HG03066 (cell line): ENCODE results near the gene XCL2.
A peak's percentile ranks its signal among the peaks of the same experiment; 100 is the strongest.
"Not testable (repeated sequence)": the region's sequence is repeated elsewhere in the genome, so short reads cannot be mapped to it uniquely, and the experiment has no call there.

Experiments
- ATAC-seq: cut with Tn5 transposase; IDR thresholded peaks from one replicate; pipeline ENCODE4 v1.9.1; 2021; ENCODE audit warnings: low read depth; ENCODE audit not compliant: unreplicated experiment

Gene XCL2

DNA sequence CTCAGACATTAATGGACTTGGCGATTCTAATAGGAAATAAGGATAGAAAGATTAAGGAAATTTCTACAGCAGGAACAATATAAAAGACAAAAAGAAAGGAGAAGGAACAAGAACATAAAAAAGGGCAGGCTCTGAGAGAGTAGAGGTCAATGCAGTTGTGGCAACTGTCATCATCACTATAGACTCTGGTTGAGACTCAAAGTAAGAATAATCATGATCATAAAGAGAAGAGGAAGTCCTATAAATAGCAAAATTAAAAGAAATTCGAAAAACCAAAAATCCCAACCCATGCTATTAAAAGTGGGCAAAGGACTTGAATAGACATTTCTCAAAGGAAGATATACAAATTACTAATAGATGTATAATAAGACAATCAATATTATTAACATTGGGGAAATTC, 18.2 kb upstream of the XCL2 start:
- no peak for ATAC-seq

DNA sequence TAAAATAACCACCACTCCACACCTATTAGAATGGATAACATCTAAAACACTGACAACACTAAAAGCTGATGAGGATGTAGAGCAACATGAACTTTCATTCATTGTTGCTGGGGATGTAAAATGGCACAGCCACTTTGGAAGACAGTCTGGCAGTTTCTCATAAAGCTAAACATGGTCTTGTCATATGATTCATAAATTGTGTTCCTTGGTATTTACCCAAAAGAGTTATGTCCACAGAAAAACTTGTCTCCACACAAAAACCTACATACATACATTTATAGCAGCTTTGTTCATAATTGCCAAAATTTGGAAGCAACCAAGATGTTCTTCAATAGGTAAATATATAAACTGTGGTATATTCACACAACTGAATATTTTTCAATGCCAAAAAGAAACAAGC, 16.6 kb upstream of the XCL2 start:
- ATAC-seq = no peak

DNA sequence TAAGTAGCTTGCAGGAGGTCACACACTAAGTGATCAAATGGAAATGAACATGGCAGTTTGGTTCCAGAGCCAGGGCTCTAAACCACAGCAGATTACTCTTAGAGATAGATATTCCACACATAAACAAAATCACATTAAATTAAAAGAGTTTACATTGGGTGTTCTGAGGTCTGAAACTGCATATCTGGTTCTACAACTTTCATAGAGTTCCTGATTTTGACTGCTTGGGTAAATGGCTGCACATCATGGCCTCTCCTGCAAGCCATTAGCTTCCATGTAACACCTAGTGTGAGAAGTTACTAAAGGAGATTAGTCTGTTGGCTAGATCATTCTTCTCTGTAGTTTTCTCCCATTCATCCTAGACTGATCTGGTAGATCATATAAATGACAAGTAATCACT, 12.8 kb upstream of the XCL2 start:
- no peak for ATAC-seq

DNA sequence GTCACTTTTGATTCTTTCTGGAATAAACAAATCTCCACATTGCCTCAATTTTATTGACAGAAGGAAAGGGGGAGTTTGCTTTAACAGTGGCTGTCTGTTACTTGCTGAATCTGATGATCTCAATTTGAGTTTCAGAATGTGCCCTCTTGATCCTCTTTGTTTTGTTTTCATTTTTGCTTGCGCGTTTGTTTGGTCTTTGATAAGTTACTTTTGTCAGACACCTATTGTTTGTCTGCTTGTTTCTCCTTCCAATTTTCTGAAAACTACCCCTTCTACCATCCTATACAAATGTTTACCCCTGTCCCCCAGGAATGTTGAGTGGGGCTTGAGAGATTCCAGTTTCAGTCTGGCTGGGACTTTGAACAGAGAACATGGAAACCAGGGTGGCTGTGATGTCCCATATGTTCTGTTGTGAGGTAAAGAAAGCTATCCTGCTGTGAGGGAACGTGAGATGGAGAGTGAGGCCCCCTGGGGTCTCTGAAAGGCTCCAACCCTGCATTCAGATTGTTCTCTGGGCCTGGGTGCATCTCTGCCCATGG, 11.8 kb upstream of the XCL2 start:
- ATAC-seq = no peak

DNA sequence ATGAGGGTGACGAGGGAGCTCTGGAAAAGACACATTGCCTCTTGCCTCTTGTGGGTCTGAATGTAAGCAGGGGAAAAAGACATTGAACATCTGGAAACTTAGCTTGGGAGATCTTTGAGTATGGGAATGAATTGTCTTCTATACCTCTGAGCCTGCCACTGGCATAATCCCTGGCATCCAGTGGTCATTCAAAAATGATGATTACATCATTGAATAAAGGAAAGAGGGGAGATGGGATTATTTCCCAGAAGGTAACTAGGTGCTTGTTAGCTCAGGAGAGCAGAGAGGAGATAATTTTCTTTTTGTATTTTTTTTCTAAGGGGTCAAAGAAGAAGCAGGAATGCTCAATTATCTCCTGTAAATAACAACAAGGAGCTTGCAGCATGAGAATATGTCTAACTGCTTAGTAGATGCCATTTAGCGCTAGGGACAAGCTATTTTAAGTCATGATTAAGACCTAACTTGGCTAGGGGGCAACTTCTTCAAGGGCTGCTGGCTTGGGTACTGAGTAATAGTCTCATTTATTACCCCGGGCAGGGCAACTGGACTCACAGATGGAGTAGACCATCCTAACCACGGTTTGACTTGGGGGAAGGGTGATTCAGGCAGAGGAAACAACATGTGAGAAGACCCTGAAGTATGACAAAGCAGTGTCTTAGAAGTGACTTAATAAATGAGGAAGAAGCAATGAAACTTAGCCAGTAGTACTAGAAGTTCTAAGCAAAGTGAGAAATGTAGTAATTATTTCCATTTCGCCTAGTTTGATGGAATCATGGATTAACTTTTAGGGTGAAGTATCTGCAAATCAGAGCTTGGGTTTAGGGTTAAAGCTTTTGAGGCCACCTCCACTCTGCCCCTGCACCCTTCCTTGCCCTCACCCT, 11.0 kb upstream of the XCL2 start:
- ATAC-seq = no peak

DNA sequence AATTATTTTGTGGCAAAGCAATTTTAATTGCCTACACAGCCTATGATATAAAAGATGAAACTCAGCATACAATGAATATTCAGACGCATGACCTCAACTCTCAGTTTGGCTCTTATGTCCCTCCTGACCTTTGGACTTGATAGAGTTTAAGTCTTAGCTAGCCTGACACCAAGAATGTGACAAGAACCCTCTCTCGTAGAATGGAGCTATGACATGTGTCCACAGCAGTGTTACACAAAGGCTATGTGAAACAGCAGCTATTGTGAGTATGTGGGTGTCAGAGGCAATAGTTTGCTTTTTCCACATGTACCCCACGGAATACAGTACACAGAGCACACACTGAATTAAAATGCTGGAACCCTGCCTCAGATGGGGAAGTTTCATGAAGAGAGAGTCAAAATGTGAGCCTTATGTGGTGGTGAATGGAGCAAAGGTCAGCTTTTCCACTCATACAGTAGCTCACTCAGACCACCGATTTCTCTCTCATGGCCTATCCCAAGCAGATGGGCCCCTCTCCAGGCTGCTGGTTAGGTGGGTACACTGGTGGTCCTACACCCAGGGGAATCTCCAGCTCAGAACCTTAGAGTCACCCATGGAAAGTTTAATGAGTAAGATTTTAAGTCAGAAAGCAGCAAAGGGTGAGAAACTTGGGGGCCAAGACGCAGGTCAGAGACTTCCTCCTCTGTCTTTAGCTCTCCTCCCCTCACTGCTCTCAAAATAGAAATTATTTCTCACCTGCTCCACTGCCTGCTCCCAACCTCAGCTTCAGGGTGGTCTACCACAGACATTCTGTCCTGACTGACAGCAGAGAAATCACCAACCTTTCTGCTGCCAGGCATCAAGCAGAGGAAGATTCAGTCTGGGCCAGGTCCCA, 10.1 kb upstream of the XCL2 start:
- peak; percentile 62 for ATAC-seq

DNA sequence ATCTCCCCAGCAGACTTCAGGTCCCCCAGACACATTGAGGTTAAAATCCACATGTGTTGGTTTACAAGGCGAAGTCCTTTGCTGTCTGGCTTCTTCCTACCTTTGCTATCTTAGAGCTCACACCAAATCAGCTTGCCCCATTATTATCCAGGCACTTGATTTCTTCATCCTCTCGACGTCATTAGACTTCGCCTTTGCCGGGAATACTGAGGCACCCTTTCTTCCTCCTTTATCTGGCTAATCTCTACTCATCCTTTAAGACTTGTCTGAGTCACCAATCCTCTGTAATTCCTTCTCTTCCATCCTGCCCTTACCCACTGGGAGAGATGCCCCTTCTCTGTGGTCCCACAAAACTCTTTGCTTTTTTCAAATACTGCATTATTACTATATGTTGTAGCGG, 9.2 kb upstream of the XCL2 start:
- no peak for ATAC-seq

DNA sequence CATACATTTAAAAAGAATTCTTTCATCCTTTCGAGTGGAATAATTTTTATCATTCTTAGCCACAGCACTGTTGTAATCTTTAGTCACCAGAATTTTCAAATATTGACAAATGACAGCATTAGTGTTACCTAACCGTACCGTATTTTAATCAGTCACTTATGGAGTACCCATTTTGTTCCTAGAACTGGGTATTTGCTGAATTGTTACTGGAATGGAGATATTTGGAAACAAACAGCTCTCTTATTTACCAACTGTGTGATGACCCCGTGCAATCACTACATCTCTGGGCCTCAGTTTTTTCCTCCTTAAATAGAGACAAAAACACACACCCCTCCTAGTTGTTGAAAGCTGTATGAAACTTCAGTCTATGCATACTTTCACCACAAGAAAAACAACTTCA, 7.9 kb upstream of the XCL2 start:
- ATAC-seq = no peak

DNA sequence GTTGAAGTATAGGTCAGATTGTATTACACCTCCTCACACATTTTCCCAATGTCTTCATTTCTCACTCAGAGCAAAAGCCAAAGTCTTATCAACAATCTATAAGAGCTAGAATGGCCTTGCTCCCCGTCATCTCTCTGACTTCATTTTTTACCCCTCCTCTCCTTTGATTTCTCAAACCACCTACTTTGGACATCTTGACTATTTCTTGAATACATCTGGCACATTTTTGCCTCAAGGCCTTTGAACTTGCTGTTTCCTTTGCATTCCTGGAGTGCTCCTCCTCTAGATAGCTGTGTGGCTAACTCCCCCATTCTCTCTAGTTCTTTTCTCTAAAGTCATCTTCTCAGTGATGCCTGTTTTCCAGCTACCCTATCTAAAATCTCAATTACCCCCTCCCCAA, 7.2 kb upstream of the XCL2 start:
- no peak for ATAC-seq

DNA sequence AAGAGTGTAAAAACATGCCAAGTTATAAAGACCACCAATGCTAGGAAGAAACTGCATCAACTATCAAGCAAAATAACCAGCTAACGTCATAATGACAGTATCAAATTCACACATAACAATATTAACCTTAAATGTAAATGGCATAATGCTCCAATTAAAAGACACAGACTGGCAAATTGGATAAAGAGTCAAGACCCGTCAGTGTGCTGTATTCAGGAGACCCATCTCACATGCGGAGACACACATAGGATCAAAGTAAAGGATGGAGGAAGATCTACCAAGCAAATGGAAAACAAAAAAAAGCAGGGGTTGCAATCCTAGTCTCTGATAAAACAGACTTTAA, 2.7 kb upstream of the XCL2 start:
- ATAC-seq = not testable (repeated sequence)

DNA sequence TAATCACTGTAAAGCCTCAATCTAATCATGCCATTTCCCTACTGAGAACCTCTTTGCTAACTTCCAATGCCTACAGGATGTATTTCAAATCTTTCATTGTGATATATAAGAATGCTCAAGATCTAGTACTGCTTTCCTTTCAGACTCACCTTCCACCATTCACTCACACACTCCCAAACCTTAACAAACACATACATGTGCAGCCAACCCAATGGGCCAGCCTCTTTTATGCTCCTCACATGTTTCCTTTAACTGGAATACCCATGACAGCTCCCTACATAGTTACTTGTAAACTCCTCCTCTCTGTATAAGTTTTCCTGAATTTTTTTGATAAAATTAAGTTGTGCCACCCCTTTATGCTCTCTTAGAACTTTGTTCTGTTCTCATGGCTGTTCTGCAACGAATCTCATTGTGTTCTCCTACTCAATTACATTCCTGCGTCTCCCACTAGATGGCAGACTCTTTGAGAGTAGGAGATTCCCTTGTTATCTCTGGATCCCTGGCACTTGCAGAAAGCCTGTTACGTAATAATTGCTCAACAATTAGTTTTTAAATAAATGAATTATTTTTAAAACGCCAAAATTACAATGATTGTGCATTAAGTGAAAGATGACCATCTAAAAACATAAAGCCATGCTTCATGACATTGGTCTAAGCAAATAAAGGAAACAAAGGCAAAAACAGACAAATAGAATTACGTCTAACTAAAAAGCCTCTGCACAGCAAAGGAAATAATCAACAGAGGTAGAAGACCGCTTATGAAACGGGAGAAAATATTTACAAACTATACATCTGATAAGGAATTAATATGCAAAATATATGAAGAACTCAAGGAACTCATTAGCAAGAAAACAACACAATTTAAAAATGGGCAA, 2.1 kb upstream of the XCL2 start:
- not testable (repeated sequence) for ATAC-seq

DNA sequence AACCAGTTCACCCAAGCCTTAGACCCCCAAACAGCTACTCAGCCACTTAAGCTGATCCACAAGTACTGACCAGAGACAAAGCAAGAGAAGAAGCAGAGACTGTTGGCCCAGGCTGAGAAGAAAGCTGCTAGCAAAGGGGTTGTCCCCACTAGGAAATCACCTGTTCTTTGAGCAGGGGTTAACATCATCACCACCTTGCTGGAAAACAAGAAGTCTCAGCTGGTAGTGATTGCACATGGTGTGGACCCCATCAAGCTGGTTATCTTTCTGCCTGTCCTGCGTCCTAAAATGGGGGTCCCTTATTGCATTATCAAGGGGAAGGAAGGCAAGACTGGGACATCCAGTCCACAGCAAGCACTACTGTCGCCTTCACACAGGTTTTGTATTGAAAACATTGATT, 819 bp downstream of the XCL2 start:
- not testable (repeated sequence) for ATAC-seq

DNA sequence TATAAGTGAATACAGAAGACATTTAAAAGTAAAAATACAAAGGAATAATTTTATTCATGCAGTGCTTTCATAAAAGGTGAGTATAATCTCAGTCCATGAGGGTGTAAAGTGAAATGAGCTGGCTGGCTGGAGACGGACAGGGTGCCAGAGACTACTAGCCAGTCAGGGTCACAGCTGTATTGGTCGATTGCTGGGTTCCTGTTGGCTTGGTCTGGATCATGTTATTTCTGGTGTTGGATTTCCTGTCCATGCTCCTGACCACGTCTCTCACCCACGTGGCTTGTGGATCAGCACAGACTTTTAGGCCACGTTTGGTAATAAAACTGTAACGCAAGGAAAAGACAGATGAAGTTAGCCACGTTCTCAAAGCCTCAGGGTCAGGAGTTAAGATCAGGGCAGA, 3.0 kb downstream of the XCL2 start:
- ATAC-seq = not testable (repeated sequence)

DNA sequence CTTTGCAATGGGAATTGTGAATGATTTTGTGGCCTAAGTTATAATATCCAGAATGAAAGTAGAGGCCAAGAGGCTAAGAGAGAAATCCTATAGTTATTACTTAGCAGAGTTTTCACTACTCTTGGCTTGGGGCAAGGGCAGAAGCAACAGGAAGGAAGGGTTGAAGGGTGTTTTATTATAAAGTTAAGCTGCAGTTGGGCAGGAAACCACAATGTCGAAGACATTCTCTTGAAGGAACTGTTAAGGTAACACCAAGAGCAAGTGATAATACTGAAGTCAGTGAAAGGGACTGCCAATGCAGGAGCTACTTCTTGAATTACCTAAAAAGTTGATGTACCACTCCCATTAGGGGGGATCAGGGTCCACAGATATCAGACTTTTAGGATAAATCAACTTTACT, 8.3 kb downstream of the XCL2 start:
- ATAC-seq = peak; percentile 82

DNA sequence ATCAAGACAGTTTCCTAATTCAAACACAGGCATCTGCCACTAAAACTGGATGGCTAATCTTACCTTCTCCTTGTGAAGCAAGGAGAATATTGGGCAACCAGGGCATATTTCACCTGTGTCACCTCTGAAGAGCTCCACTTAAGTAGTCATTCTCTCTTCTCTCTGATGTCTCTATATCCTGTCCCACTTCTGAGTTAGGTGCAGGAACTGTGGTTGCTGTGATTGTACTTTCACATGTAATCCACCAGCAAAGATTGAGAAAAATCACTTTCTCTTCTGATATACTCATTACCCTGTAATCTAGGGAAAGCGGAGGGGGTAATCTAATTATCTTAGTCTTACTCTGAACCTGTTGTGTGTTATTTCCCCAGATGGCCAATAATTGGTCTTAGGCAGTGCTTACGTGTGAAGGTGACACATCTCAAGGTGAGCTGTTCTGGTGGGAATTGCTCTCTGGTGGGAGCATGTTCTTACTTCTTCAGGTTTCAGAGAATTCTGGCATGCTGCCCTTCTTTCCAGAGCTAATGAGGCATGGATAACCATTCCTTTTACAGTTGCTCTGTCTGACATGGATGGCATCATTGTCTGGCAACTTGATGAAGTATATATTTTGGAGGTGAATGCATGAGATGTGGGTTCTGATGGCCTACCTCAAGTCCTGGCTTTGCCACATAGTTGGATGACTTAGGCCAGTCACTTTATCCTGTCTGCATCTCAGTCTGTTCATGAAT, 12.0 kb downstream of the XCL2 start:
- ATAC-seq = no peak

DNA sequence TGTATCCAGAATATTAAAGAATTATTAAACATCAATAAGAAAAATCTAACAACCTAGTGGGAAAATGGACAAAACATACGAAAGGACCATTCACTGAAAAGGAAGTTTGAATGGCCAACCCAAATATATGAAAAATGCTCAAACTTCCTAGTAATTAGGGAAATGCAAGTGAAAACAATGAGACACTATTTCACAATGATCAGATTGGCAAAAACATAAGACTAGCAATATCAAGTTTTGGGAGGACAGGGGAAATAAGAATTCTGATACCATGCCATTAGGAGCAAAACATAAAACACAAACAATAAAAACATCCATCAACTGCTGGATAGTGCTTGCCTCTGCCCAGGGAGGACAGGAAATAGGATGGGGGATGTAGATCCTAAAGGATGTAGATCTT, 14.3 kb downstream of the XCL2 start:
- no peak for ATAC-seq

DNA sequence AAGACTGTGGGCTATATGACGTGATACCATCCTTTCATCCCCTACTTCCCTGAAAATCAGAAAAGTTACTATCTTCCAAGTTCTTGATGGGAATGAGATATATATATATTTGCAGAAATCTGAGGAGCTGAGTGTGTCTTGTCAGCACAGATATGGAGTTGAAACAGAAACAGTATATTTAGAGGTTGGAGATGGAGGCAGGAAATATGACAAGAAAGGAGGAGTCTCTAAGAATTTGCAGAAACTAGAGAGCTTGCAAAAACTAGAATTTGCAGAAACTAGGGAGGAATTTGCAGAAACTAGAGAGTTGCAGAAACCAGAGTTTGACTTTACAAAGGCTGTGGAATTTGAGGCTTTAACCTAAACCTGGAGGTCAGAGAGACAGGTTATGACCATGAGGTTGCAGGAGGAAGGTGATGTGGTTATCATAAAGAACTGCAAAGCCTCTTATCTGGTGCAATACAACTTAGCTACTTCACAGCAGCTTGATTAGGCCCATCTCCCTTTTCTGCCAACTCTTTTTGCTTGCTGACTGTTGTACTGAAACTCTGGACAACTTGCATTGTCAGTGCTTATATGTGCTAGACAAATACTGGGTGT, 22.3 kb downstream of the XCL2 start:
- ATAC-seq = no peak

DNA sequence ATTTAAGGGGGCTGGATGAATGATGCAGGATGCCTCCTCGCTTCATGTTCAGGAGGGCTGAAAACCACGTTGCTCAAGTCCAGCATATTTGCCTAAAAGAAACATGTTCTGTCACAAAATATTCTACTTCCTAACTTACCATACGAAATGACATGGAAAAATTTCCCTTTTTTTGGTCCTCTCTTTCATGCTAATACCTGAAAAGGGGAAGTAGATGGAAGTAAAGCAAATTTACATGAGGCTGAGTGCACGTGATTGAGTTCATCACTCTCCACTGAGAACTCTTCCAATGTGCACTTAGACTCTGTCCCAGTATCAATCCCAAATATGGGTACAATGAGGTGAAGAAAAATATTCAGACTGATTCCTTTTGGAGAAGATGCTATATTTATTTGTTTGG, 23.0 kb downstream of the XCL2 start:
- no peak for ATAC-seq

DNA sequence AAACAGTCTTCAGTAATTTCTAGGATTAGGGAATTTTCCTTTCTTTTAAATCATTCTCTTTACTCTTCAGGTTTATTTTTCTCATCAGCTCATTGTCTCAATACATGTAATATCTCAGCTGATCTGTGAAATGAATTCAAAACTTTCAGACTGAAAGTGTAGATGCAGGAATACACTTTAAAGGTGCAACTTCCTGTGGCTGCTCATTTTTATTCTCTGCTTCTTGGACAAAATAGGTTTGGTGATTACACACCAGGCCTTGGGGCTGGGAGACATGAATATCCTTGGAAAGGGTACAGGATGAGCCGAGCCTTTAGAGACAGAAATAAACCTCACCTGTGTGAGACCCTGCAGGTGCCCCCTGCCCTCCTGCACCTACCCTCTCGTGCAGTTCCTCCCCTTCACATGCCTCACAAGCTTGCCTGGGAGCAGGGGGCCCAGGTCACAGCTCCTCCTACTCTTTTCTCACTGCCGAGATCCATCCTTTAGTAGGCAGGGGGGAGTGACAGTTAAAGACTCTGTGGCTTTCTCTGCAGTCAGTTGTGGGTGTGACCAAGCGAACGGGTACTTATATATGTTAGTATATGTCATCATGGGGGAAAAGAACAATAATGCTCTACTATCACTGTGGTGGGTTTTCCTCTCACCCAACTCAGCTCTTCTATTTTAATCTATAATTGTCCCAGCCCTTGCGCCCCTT, 23.6 kb downstream of the XCL2 start:
- ATAC-seq = no peak
